ENCODE results near the gene GFRAL. TPM values are rescaled to one million over a fixed set of nuclear protein-coding genes. Genes with fewer than 3 reads are reported as not detected.
"Not testable (repeated sequence)": the region's sequence is repeated elsewhere in the genome, so short reads cannot be mapped to it uniquely, and the experiment has no call there.

GFRAL gene
- not detected for polyA plus RNA-seq (ENCODE audit: insufficient read length in 3 of 3)
- long read RNA-seq, donor 1 = 0 reads
- long read RNA-seq, donor 2 = 0 reads
- long read RNA-seq, donor 3 = 0 reads
- long read RNA-seq, donor 4 = 0 reads
- long read RNA-seq, donor 5 = 0 reads
- long read RNA-seq, donor 6 = 0 reads
- long read RNA-seq, donor 7 = 0 reads
- long read RNA-seq, donor 8 = 0 reads
- long read RNA-seq, donor 9 = 0 reads
- long read RNA-seq, donor 10 = 0 reads
- long read RNA-seq, donor 11 = 0 reads
- long read RNA-seq, donor 12 = 0 reads
- long read RNA-seq, donor 13 = 0 reads
- long read RNA-seq, donor 14 = 0 reads
- long read RNA-seq, donor 15 = 0 reads
- long read RNA-seq, donor 16 = 0 reads

GRCh38 chr6:55327169-55327568 lies at the start of gene GFRAL:
GFRAL (plus strand) TSS chr6:55327469; CDS start chr6:55327555, 86 bp downstream.
- no peak for DNase-seq

- DNase-seq = no peak
These were observed 49.6 kb upstream of the GFRAL start for GRCh38 chr6:55277646-55278045.

GRCh38 chr6:55281215-55281614 lies 46.1 kb upstream of the GFRAL start:
- DNase-seq = no peak

- no peak for DNase-seq
These were observed 45.2 kb upstream of the GFRAL start for GRCh38 chr6:55282115-55282514.

GRCh38 chr6:55286824-55287223 lies 40.4 kb upstream of the GFRAL start:
- DNase-seq = no peak

- no peak for DNase-seq
These were observed 36.5 kb upstream of the GFRAL start for GRCh38 chr6:55290736-55291135.

GRCh38 chr6:55293116-55293515 lies 34.2 kb upstream of the GFRAL start:
- DNase-seq = no peak

- not testable (repeated sequence) for DNase-seq
These were observed 30.1 kb upstream of the GFRAL start for GRCh38 chr6:55297214-55297613.

GRCh38 chr6:55299286-55299985 lies 27.8 kb upstream of the GFRAL start:
- no peak for DNase-seq

GRCh38 chr6:55304747-55305146 lies 22.5 kb upstream of the GFRAL start:
- DNase-seq = no peak

- no peak for DNase-seq
These were observed 7.1 kb upstream of the GFRAL start for GRCh38 chr6:55319961-55320695.

GRCh38 chr6:55320696-55321086 lies 6.6 kb upstream of the GFRAL start:
- no peak for DNase-seq

GRCh38 chr6:55377150-55377549 lies 49.9 kb downstream of the GFRAL start:
- DNase-seq = no peak

GRCh38 chr6:55379471-55379870 lies 52.2 kb downstream of the GFRAL start:
- DNase-seq = no peak

- DNase-seq = no peak
These were observed 52.6 kb downstream of the GFRAL start for GRCh38 chr6:55379895-55380294.

GRCh38 chr6:55388211-55388610 lies 60.9 kb downstream of the GFRAL start:
- no peak for DNase-seq

GRCh38 chr6:55395871-55396270 lies 68.6 kb downstream of the GFRAL start:
- DNase-seq = no peak

GRCh38 chr6:55397986-55398385 lies 70.7 kb downstream of the GFRAL start:
- no peak for DNase-seq

- no peak for DNase-seq
These were observed 72.1 kb downstream of the GFRAL start for GRCh38 chr6:55399351-55399750.

- no peak for DNase-seq
These were observed 78.4 kb downstream of the GFRAL start for GRCh38 chr6:55405474-55406235.

GRCh38 chr6:55410674-55411073 lies 83.4 kb downstream of the GFRAL start:
- no peak for DNase-seq

- no peak for DNase-seq
These were observed 96.7 kb downstream of the GFRAL start for GRCh38 chr6:55423933-55424332.
